ENCODE results near the gene SLC12A7. TPM values are rescaled to one million over a fixed set of nuclear protein-coding genes. Genes with fewer than 3 reads are reported as not detected.

SLC12A7 gene
- total RNA-seq, 1 experiment from 2014 or later = 6.3 TPM

- TF ChIP-seq CTCF (IDR thresholded peaks at IDR 0.05; ENCODE audit: unreplicated experiment) = no peak
- ChIA-PET CTCF (interaction anchor here (0.6 to 0.8 kb wide), 2 partner anchors 220 to 230 kb away, joined by 3 read pairs; no protein-coding TSS in a partner anchor), POLR2A (no interaction called here)
- Mint-ChIP-seq H3K4me3 (ENCODE audit: unreplicated experiment) (no peak overlapping the region), H3K9me3 (ENCODE audit: unreplicated experiment) (no peaks in the 10 kb centered on the region), H3K36me3 (ENCODE audit: insufficient read depth, unreplicated experiment) (no peaks in the 10 kb centered on the region), H3K27me3 (ENCODE audit: insufficient read depth, unreplicated experiment) (peaks cover 31% of the 10 kb centered on the region), H3K27ac (ENCODE audit: low read depth, unreplicated experiment) (no peak overlapping the region), H3K4me1 (ENCODE audit: insufficient read depth, unreplicated experiment) (no peaks in the 10 kb centered on the region)
- DNase-seq (ENCODE audit: unreplicated experiment) = no peak
- intact Hi-C loops (cut with micrococcal nuclease) = no loop called here
- no TSS peak for BruUV-seq (replicated peaks)
Measured at GRCh38 chr5:1144089-1144488, 32.2 kb upstream of the SLC12A7 start.

DNA sequence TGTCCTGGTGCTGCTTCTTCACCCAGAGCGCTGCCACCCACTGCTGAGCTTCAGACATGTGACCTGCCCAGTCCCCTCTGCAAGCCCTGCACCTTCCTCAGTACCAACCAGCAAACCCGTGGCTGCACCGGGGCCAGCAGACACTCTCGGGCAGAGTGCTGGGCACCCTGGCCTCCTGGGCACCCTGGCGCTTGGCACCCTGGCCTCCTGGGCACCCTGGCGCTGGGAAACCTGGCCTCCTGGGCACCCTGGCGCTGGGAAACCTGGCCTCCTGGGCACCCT lies 31.7 kb upstream of the SLC12A7 start:
- Mint-ChIP-seq H3K4me3 (ENCODE audit: unreplicated experiment) (no peak overlapping the region), H3K36me3 (ENCODE audit: insufficient read depth, unreplicated experiment) (no peaks in the 10 kb centered on the region), H3K27ac (ENCODE audit: low read depth, unreplicated experiment) (no peak overlapping the region), H3K27me3 (ENCODE audit: insufficient read depth, unreplicated experiment) (peaks cover 31% of the 10 kb centered on the region), H3K9me3 (ENCODE audit: unreplicated experiment) (no peaks in the 10 kb centered on the region), H3K4me1 (ENCODE audit: insufficient read depth, unreplicated experiment) (no peaks in the 10 kb centered on the region)
- intact Hi-C loops (cut with micrococcal nuclease) = no loop called here
- DNase-seq (ENCODE audit: unreplicated experiment) = no peak
- BruUV-seq (replicated peaks) = no TSS peak
- TF ChIP-seq CTCF (IDR thresholded peaks at IDR 0.05; ENCODE audit: unreplicated experiment) = no peak
- CTCF ChIA-PET = interaction anchor here (0.6 to 0.8 kb wide), 3 partner anchors 49 to 220 kb away, joined by 3 to 4 read pairs (median 3); no protein-coding TSS in a partner anchor
- POLR2A ChIA-PET = no interaction called here

DNA sequence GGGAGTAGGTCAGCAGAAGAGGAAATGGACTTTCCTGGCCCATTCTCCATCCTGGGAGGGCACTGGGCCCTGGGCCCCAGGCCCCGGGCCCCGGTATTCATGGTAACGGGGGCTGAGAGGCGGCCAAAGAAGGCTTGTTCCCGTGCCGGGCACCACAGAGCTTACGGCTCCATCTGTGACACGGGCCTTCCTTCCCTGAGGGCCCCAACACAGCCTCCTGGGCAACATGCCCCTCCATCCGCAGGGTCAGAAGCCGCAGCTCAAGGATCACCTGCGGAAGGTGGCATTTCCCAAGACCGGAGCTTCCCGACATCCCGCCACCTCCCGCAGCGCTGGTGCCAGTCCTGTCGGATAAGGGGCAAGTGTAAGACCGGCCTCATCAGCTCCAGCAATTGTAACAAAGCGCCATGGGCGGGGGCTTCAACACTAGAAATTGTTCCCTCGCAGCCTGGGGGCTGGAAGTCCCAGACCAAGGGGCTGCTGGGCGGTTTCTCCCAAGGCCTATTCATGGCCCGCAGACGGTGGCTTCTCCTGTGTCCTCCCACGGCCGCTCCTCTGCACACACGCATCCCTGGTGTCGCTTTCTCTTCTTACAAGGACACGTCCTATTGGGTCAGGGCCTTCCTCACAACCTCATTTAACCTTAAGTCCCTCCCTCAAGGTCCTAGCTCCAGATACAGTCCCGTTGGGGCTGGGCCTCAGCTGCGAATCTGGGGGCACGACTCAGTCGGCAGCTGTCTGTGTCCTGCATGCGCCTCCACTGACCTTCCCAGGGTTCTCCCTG lies 31.2 kb upstream of the SLC12A7 start:
- Mint-ChIP-seq H3K9me3 (ENCODE audit: unreplicated experiment) (no peaks in the 10 kb centered on the region), H3K27ac (ENCODE audit: low read depth, unreplicated experiment) (no peak overlapping the region), H3K4me1 (ENCODE audit: insufficient read depth, unreplicated experiment) (no peaks in the 10 kb centered on the region), H3K4me3 (ENCODE audit: unreplicated experiment) (no peak overlapping the region), H3K27me3 (ENCODE audit: insufficient read depth, unreplicated experiment) (peaks cover 31% of the 10 kb centered on the region), H3K36me3 (ENCODE audit: insufficient read depth, unreplicated experiment) (no peaks in the 10 kb centered on the region)
- BruUV-seq (replicated peaks) = no TSS peak
- intact Hi-C loops (cut with micrococcal nuclease) = no loop called here
- TF ChIP-seq CTCF (IDR thresholded peaks at IDR 0.05; ENCODE audit: unreplicated experiment) = no peak
- no peak for DNase-seq (ENCODE audit: unreplicated experiment)
- ChIA-PET POLR2A (interaction anchor here (0.7 kb wide), 1 partner anchor 18 kb away, joined by 3 read pairs; no protein-coding TSS in a partner anchor), CTCF (interaction anchor here (0.6 to 0.7 kb wide), 3 partner anchors 48 to 1127 kb away, joined by 3 to 4 read pairs (median 3); no protein-coding TSS in a partner anchor)

GRCh38 chr5:1141834-1142233 lies 30.0 kb upstream of the SLC12A7 start:
- Mint-ChIP-seq H3K36me3 (ENCODE audit: insufficient read depth, unreplicated experiment) (no peaks in the 10 kb centered on the region), H3K4me1 (ENCODE audit: insufficient read depth, unreplicated experiment) (no peaks in the 10 kb centered on the region), H3K9me3 (ENCODE audit: unreplicated experiment) (no peaks in the 10 kb centered on the region), H3K27ac (ENCODE audit: low read depth, unreplicated experiment) (no peak overlapping the region), H3K4me3 (ENCODE audit: unreplicated experiment) (no peak overlapping the region), H3K27me3 (ENCODE audit: insufficient read depth, unreplicated experiment) (peaks cover 19% of the 10 kb centered on the region)
- no TSS peak for BruUV-seq (replicated peaks)
- no peak for TF ChIP-seq CTCF (IDR thresholded peaks at IDR 0.05; ENCODE audit: unreplicated experiment)
- intact Hi-C loops (cut with micrococcal nuclease) = no loop called here
- DNase-seq (ENCODE audit: unreplicated experiment) = no peak
- ChIA-PET POLR2A (no interaction called here), CTCF (interaction anchor here (0.6 to 1.1 kb wide), 3 partner anchors 27 to 527 kb away, joined by 3 read pairs; no protein-coding TSS in a partner anchor)

Measured in MCF 10A (cell line).